GM19328 (cell line): ENCODE data around the gene SNX25.
"Not testable (repeated sequence)": the region's sequence is repeated elsewhere in the genome, so short reads cannot be mapped to it uniquely, and the experiment has no call there.

Experiments
- ATAC-seq: cut with Tn5 transposase; IDR thresholded peaks from one replicate; pipeline ENCODE4 v1.9.1; 2021; ENCODE audit warnings: mild to moderate bottlenecking, moderate library complexity; ENCODE audit not compliant: unreplicated experiment

The SNX25 gene

DNA sequence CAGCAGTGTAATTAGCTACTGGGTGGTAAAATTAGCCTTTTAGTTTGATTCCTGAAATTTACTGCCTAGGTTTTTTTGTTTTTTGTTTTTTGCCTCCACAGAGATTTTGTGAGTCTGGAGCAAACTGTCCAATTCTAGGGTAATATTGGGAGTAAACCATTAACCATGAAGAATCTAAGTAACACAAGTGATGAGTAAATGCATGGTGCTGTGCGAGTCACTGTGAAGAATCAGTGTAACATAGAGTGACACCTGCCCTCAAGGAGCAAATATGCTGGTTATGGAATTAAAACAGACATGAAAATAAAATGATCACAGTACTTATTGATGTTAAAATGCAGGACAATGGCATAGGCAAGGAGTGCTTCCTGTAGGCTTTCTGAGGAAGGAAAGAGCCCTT lies 126.2 kb downstream of the SNX25 start:
- no peak for ATAC-seq

DNA sequence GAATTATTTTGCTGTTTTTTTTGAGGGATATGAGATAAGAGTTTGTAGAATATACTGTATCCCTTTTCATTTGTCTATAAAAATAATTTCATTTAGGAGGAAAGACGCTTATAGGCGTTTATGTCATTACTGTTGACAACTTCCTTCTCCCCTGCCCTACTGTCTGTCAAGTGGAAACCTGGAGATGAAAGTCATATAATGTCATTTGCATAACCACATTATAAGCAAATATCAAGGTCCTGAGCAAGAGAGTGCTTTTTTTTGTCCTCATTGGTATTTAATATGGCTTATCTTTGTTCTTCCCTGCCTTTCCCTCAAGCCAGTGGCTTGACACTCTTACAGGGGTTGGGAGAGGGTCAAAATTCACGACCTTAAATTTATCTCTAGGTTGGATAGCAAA lies 130.5 kb downstream of the SNX25 start:
- no peak for ATAC-seq

DNA sequence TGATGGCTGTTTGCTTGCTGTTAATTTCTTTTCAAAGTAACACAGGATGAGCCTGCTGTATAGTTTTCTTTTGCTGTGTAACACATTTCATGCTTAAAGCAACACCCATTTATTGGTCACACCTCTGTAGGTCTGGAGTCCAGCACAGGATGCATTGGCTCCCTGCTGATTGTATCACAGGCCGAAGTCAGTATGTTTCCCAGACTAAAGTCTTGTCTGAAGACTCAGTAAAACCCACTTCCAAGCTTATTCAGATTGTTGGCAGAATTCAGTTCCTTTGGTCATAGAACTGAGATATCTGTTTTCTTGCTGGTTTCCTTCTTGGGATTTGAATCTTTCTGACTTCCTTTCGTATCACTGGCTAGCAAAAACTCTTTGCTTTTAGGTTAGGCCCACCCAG lies 132.0 kb downstream of the SNX25 start:
- ATAC-seq, result no peak

DNA sequence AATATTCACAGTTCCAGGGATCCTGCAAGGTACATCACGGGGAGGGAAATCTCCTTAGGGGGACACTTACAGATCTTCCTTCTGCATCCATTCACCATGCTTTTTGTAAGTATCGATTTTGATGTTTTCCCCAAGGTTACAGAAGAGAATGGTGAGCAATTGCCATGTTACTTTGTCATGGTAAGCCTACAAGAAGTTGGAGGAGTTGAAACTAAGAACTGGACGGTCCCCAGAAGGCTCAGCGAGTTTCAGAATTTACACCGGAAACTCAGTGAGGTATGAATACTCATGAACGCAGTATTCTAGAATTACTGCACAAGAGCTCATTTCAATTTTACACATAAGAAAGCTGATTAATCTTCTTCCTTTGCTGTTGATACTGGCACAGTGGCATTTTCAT lies 132.4 kb downstream of the SNX25 start:
- peak; percentile 57 for ATAC-seq

DNA sequence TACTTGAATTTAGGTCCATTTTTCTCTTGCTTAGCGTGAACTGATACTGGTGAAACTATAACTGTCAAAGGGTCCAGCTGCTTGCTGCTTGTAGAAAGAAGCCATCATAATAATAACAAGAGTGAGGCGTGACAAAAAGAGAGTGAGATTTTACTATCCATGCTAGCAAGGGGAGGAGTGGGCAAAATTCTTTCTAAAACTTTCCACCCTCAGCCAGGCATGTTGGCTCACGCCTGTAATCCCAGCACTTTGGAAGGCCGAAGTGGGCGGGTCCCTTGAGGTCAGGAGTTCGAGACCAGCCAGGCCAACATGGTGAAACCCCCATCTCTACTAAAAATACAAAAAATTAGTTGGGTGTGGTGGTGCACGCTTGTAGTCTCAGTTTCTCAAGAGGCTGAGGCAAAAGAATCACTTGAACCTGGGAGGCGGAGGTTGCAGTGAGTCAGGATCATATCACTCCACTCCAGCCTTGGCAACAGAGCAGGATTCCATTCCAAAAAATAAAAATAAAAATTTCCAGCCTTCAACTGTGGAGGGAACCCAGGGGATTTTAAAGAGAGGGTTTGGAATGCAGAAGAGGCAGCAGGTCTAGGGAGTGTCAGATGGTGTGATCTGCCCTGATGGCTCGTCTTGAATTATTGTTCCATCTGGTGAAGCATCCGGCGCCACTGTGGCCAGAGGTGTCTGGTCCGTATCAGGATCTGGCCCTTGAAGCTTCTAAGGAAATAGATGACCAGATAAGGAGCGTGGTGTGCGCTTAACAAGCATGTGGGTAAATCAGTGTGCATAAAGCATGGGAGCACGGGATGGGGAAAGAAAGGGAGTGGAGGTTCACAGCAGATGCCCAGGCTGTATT lies 134.6 kb downstream of the SNX25 start:
- no peak for ATAC-seq

DNA sequence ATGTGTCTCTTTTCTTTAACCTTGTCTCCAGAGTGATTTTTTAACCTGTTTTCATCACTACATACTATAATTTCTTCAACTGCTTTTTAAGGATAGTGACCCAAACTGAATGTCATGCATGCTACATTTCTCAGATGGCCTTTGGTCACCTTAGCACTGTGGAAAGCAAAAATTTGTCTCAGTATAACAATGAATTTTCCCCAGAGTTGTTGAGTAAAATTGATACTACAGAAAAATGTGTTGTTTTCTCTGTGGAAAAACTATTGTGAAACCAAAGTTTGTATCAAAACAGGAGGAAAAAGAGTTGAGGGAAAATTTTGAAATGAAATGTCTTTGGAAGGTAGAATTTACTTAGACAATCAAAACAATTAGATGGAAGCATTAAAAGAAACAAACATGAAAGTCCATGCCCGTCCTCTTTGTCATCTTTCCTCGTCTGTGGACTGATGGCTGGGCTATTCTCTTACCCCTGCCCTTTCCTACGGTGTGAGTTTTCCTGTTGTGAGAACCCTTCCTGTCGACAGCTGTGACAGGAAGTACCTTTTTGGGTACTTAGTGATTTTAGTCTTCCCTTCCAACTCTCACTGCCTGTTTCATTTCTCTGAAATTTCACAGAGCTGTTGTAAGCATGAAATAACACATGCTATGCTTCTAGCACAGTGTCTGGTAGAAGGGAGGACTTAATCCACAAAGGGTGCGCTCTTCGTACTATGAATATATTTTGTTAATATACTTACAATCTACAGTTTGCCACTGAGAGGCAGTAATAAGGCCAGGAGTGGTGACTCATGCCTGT lies 135.5 kb downstream of the SNX25 start:
- ATAC-seq, result peak; percentile 53

DNA sequence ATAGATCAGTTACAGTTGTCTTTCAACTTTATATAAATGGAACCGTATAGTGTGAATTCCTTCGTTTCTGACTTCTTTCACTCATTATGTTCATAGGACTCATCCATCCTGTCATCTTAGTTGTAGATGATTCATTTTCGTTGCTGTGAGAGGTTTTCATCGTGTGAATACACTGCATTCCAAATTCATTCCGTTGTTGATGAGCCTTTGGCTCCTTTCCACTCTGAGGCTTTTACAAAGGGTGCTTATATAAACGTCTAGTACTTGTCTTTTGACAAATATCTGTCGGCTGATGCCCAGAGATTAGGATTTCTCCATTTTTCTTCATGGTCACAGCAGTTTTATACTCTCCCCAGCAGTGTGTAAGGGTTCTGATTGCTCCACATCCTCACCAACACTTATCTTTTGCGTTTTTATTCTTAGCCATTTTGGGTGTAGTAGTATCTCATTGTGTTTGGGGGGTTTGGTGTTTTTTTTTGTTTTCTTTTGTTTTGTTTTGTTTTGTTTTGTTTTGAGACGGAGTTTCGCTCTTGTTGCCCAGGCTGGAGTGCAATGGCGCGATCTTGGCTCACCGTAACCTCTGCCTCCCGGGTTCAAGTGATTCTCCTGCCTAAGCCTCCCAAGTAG lies 137.7 kb downstream of the SNX25 start:
- ATAC-seq, result no peak

DNA sequence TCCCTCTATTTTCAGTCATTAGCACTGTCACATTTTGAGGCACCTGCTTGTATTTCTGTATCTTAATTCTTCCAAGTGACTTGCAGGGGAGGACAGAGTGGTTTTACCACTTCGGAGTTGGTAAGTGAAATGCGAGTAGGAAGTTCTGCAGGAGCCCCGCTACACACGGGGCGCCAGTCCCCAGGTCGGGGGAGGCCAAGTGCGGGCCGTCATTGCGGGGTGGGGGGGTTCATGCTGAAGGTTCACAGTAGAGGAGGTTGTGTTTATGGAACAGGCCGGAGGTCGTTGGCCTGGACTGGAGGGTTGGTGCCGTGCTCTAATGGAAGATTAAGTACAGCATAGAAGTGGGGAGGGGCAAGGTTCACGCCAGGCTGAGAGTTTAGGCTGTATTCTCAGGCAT lies 142.3 kb downstream of the SNX25 start:
- ATAC-seq, result no peak

DNA sequence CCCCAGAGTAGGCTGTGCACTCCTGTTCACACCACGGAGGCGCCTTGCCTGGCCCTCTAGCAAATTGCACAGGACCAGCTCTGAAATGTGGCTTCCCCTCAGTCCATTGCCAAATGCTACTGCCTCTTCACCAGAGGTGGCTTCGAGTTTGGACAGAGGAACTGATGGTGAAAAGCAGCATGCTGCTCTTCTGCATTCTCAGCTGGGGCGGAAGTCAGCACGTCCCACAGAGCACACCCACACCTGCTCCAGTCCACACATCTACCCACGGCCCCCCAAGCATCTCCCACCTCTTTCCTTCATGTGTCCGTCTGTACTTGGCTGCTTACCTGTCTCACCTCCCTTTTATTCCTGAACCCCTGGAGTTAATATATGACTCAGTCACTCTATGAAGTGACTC lies 142.8 kb downstream of the SNX25 start:
- ATAC-seq, result no peak

DNA sequence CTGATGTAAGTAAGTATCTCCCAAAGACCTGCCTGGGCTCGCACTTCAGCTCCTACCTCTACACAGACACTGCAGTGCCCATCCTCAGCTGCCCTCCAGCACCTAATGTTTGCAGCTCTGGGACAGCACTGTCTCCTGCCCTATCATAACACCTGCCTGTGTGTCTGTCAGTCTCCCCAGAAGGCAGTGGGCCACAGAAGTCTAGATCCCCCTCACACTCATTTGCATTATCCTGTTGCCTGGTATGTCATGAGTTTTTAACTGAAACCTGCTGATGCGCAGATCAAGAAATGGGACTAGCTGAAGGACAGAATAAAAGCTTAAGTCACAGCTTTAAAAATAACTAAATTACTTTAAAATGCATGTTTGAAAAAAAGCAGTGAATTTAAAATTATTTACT lies 143.3 kb downstream of the SNX25 start:
- ATAC-seq, result no peak

DNA sequence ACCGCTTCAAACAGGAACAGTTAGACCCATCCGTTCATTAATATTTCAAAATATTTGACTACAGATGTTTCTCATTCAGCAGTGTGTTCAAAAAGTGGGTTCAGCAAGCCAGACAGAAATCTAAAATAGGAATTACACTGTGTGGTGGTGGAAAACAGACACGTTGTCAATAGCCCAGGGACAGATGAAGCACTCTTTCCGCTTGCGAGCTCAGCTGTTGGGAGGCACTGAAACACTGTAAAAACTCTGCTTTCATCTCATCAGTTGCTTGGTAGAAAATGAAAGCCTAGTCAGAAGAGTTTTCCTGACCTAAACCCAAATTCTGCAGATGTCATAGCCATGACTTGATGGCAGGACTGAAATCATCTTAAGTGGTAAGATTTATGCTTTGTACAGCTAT lies 147.8 kb downstream of the SNX25 start:
- ATAC-seq, result no peak

DNA sequence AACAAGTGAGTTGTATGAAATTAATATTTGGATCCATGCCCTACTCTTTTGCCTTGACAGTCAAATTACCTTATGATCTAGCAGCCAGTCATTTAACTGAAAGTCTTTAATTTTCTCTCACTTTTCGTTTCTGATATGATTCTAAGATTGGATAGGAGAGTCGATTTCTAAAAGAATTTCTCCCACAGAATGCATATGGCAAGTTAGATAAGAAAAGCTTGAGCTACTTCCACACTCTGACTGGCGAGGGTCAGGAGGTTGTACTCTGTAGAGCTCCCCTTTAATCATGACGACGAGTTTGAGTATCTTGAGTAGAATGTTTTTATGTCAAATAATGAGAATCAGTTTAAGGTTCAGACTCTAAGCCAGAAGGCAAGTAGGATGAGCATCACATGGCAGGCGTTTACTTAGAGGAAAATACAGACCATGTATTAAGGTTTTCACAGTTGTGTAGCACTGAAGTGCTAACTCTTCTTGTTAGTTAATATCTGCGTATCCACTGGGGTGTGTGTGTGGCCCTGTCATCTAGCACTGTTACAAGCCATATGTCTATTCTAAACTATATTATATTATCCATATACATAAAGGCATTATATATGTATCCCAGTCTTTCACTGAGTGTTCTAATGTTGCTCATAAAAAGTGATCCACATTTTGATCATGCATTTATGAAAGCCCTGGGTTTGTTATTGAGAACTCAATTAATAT lies 148.5 kb downstream of the SNX25 start:
- no peak for ATAC-seq

DNA sequence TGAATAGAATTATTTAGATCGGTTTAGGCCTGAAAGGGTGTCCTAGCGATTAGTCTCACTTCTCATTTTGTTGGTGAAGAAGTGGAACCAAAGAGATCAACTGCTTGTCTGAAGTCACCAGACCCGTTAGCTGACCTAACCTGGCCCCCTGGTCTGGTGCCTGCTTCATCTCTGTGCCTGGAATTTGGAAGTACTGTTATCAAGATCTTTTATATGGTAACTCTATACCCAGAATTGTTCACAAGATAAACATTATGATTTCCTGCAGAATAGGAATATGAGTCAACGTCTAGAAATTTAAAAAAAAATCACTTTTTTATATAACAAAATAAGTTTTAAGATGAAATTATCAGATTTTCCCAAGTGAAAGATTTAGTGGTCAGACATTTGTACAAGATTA lies 149.1 kb downstream of the SNX25 start:
- no peak for ATAC-seq

DNA sequence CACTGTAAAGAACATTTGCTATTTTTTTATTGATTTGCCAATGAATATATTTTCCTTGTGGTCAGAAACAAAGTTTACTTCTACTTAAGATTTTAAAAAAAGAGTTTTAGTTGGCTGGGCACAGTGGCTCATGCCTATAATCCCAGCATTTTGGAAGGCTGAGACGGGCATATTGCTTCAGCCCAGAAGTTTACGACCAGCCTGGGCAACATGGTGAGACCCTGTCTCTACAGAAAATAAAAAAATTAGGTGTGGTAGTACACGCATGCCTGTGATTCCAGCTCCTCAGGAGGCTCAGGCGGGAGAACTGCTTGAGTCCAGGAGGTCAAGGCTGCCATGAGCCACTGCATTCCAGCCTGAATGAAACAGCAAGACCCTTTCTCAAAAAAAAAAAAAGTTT lies 149.6 kb downstream of the SNX25 start:
- no peak for ATAC-seq

DNA sequence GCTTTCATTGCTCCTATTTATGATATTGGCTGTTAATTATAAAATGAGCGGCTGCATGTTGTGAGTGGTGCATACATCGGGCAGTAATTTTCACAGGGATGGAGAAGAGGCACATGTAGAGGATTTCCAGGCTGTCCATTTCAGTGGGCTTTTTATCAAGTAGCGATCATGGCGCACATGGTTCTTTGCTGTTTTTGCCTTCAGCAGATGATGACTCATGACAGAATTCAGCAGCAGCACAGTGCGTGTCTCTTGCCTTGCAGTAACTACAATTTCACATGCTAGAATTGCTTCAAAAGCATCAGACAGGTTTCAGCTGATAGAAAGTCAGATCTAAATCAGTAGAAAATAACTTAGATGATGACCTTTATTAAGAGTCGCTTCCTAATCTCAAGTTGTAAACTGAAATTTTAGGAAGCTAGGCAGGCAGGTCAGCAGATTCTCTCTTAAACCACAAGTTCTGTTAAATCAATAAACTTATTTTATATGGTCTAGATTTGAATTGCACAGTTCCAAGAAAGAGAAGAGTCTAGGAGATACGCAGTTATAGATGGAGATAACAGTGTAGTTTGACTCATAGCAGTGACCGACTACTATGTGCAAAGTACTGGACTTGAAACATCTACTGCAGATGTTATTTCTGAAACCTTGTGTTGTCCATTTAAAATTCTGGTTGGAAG lies 150.5 kb downstream of the SNX25 start:
- ATAC-seq, result no peak

DNA sequence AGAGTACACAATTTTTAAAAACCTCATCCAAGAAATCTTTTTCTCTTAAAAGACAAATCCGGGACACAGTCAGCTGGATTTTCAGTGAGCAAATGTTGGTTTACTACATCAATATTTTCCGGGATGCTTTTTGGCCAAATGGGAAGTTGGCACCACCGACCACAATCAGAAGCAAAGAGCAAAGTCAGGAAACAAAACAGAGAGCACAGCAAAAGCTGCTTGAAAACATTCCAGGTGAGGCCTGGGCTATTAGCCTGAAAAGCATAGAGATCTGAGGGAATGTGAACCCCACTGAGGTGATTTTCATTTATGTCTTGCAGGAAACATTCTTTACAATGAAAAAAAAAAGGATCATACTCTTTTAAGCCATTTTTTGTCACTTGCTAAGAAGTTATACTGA lies 152.5 kb downstream of the SNX25 start:
- no peak for ATAC-seq

DNA sequence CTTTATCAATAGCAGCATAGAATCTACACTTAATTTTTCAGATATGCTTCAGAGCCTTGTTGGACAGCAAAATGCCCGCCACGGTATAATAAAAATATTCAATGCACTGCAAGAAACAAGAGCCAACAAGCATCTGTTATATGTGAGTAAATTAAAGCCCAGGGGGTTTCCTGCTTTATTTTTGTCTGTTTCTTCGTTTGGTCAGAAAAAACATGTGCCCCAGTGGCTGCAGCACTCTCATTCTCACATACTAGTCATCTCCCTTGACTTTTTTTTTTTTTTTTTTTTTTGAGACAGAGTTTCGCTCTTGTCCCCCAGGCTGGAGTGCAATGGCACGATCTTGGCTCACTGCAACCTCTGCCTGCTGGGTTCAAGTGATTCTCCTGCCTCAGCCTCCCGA lies 153.2 kb downstream of the SNX25 start:
- not testable (repeated sequence) for ATAC-seq

DNA sequence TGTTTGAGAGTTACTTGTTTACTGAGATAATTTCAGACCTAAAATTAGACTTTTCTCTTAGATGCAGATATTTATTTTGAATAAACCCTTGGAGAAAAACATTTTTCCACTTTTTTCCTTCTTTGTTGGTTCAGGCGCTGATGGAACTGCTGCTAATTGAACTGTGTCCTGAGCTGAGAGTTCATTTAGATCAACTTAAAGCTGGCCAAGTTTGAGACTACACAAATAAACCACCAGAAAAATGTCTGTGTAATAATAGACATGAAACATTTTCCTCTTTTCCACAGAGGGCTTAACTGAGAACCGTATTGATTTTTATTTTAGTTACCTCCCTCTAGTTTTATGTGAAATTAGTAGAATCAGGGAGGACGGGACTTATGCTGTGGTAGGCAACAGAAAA lies 153.9 kb downstream of the SNX25 start:
- ATAC-seq, result no peak

DNA sequence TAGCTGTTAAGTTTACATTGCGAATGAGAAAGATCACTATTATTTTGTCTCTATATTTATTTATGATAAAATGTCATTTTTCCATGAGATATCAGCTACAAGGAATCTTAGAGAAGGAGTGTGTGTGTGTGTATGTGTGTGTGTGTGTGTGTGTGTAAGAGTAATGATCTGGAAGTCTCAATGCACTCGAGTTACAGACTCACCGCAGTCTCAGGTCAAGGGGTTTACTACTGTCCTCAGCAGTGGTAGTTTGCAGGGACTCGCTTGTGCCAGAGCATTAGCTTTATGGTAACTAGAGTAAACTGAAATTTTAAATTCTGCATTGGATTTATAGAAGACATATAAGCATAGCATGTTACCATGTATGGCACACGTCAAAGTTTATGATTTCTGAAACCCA lies 155.5 kb downstream of the SNX25 start:
- ATAC-seq, result no peak

DNA sequence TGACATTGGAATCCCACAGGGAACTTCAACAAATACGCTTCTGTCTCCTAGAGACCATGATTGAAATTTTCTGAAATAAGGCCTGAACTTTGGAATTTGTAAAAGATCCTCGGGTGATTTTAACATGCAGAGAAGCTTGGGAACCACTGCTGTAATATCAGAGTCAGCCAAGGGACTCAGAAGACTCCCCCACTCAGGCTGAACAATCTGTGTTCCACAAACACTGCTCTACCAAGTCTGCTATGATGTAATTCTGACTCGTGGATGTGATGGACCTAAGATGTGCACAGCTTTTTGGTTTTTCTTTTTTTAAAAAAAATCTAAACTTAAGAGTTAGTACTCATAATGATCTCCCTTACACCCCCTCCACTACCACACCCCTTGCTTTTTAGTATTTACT lies 160.3 kb downstream of the SNX25 start:
- no peak for ATAC-seq
